KMS-11 (cell line): ENCODE data around the gene ROS1.

Experiments used
- H2AFZ ChIP-seq: fragments of 200-600 bp; sonication (generic); 2 replicates; pipeline ENCODE4 v1.6.1; 2016; ENCODE audit warnings: antibody characterized with exemption, mixed run types, low read depth
- H3K27ac ChIP-seq: fragments of 200-600 bp; sonication (generic); 2 replicates; pipeline ENCODE4 v1.6.1; 2016; ENCODE audit warnings: mild to moderate bottlenecking, mixed run types
- H3K27me3 ChIP-seq: fragments of 200-600 bp; sonication (generic); 2 replicates; pipeline ENCODE4 v1.6.1; 2017; ENCODE audit warnings: mild to moderate bottlenecking, low read depth, mixed run types, moderate library complexity; ENCODE audit not compliant: insufficient read depth
- H3K36me3 ChIP-seq: fragments of 200-600 bp; sonication (generic); 2 replicates; pipeline ENCODE4 v1.6.1; 2017; ENCODE audit warnings: mild to moderate bottlenecking, mixed run types; ENCODE audit not compliant: insufficient read depth
- H3K4me1 ChIP-seq: fragments of 200-600 bp; sonication (generic); 2 replicates; pipeline ENCODE4 v1.6.1; 2016; ENCODE audit warnings: mild to moderate bottlenecking, low read depth, mixed run types; ENCODE audit not compliant: poor library complexity, severe bottlenecking
- H3K4me2 ChIP-seq: fragments of 200-600 bp; sonication (generic); 2 replicates; pipeline ENCODE4 v1.7.0; 2016; ENCODE audit warnings: mild to moderate bottlenecking, mixed run types
- H3K4me3 ChIP-seq: fragments of 200-600 bp; sonication (generic); IDR thresholded peaks from 2 replicates; pipeline ENCODE4 v1.6.1; 2017; ENCODE audit warnings: low read depth, low read length, mixed read lengths; ENCODE audit not compliant: insufficient read depth
- H3K79me2 ChIP-seq: fragments of 200-600 bp; sonication (generic); 2 replicates; pipeline ENCODE4 v1.6.1; 2016; ENCODE audit warnings: low read depth, mixed run types; ENCODE audit not compliant: insufficient read depth
- H3K9ac ChIP-seq: fragments of 200-600 bp; sonication (generic); 2 replicates; pipeline ENCODE4 v1.6.1; 2016; ENCODE audit warnings: mild to moderate bottlenecking, mixed run types
- H4K20me1 ChIP-seq: fragments of 200-600 bp; sonication (generic); 2 replicates; pipeline ENCODE4 v1.6.1; 2016; ENCODE audit warnings: mild to moderate bottlenecking, mixed run types; ENCODE audit not compliant: insufficient read depth
- TF ChIP-seq, protein P1 (sequence below): fragments of 200-600 bp; sonication (generic); conservative IDR thresholded peaks from 2 replicates; pipeline ENCODE4 v1.6.1; 2017; ENCODE audit warnings: low read depth, mild to moderate bottlenecking, antibody characterized with exemption, low read length, moderate library complexity, mixed read lengths

The ROS1 gene

DNA sequence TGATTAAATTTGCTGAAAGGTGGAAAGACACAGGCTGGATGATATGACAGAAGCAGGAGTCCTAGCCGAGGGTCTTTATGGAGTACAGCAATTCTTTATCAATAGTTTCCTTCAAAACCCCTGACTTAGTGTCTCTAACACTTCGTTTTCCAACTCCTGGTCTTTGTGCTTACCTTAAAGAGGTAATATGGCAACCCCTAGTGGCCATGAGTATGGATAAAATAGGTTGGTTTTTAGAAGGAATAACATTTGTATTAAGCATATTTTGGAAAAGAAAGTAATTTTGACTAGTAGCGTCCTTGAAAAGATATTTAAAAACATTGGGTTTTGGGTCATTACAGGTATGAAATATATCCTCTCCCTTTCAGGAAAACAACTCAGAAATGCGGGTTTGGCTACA, 108.5 kb downstream of the ROS1 start:
- Histone ChIP-seq H2AFZ (no peak overlapping the region), H3K4me1 (no peaks in the 10 kb centered on the region), H3K79me2 (no peaks in the 10 kb centered on the region), H3K36me3 (no peaks in the 10 kb centered on the region), H3K4me3 (no peak overlapping the region), H4K20me1 (no peaks in the 10 kb centered on the region), H3K27me3 (no peaks in the 10 kb centered on the region), H3K27ac (no peak overlapping the region), H3K9ac (no peak overlapping the region), H3K4me2 (no peak overlapping the region)
- TF ChIP-seq, protein P1, sequence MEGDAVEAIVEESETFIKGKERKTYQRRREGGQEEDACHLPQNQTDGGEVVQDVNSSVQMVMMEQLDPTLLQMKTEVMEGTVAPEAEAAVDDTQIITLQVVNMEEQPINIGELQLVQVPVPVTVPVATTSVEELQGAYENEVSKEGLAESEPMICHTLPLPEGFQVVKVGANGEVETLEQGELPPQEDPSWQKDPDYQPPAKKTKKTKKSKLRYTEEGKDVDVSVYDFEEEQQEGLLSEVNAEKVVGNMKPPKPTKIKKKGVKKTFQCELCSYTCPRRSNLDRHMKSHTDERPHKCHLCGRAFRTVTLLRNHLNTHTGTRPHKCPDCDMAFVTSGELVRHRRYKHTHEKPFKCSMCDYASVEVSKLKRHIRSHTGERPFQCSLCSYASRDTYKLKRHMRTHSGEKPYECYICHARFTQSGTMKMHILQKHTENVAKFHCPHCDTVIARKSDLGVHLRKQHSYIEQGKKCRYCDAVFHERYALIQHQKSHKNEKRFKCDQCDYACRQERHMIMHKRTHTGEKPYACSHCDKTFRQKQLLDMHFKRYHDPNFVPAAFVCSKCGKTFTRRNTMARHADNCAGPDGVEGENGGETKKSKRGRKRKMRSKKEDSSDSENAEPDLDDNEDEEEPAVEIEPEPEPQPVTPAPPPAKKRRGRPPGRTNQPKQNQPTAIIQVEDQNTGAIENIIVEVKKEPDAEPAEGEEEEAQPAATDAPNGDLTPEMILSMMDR = peak; percentile 52

DNA sequence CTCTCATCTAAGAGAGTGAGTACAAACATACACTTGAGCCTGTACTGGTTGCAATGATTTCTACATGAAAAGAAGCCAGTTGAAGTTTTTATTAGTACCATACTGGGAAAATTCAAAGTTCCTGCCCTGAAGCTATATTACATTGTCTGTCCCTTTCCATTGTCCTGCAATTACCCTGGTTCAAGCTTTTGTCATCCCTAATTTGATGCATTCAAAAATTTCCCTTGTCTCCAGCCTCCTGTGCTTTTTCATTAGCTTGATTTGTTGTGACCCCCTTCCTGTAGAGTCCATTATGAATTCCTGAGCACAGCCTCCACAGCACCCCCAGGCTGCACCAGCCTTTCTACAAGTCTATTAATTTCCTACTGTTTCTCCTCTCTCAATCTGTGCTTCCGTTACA, 114.0 kb downstream of the ROS1 start:
- Histone ChIP-seq H3K36me3 (no peaks in the 10 kb centered on the region), H4K20me1 (no peaks in the 10 kb centered on the region), H3K4me3 (no peak overlapping the region), H2AFZ (no peak overlapping the region), H3K4me1 (no peaks in the 10 kb centered on the region), H3K79me2 (no peaks in the 10 kb centered on the region), H3K27me3 (no peaks in the 10 kb centered on the region), H3K27ac (no peak overlapping the region), H3K4me2 (no peak overlapping the region), H3K9ac (no peak overlapping the region)
- TF ChIP-seq, protein P1 = no peak

- Histone ChIP-seq H3K27me3 (no peaks in the 10 kb centered on the region), H2AFZ (no peak overlapping the region), H3K4me1 (no peaks in the 10 kb centered on the region), H3K9ac (no peak overlapping the region), H3K4me2 (no peak overlapping the region), H3K79me2 (no peaks in the 10 kb centered on the region), H3K27ac (no peak overlapping the region), H3K4me3 (no peak overlapping the region), H4K20me1 (no peaks in the 10 kb centered on the region), H3K36me3 (no peaks in the 10 kb centered on the region)
- TF ChIP-seq, protein P1 = no peak
These were observed 114.4 kb downstream of the ROS1 start for GRCh38 chr6:117311310-117311709.

DNA sequence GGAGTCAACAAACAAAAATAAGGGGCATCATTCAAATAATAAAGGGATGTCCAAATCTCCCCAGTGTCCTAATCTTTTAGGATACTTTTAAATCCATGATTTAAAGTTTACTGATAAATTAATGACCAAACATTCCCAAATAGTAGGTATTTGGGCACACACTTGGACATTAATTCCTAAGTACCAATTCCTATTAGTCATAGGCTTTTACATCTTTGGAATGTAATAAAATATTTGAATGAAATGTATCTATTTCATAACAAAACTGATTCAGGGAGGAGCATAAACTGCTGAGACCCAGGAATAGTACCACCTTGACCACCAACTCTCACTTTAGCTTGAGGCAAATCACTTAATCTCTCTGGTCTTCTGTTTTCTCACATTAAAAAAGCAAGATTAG, 116.1 kb downstream of the ROS1 start:
- no peaks in the 10 kb centered on the region for H4K20me1 ChIP-seq
- no peaks in the 10 kb centered on the region for H3K4me1 ChIP-seq
- no peaks in the 10 kb centered on the region for H3K79me2 ChIP-seq
- no peaks in the 10 kb centered on the region for H3K36me3 ChIP-seq
- H3K27me3 ChIP-seq = no peaks in the 10 kb centered on the region
- H3K4me3 ChIP-seq = no peak overlapping the region
- H3K27ac ChIP-seq = no peak overlapping the region
- no peak overlapping the region for H2AFZ ChIP-seq
- TF ChIP-seq, protein P1 = no peak
- no peak overlapping the region for H3K9ac ChIP-seq
- H3K4me2 ChIP-seq = no peak overlapping the region
